CD4-positive, alpha-beta T cell treated with Interferon alpha-2 for 1 hour (primary cell): ENCODE measurements around the gene ZFAND3.

ENCODE experiments used
- DNase-seq, 2 donors: peaks; one replicate each; pipeline ENCODE4 v3.0.0-alpha.2; 2020 to 2022

ZFAND3 gene, protein sequence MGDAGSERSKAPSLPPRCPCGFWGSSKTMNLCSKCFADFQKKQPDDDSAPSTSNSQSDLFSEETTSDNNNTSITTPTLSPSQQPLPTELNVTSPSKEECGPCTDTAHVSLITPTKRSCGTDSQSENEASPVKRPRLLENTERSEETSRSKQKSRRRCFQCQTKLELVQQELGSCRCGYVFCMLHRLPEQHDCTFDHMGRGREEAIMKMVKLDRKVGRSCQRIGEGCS

DNA sequence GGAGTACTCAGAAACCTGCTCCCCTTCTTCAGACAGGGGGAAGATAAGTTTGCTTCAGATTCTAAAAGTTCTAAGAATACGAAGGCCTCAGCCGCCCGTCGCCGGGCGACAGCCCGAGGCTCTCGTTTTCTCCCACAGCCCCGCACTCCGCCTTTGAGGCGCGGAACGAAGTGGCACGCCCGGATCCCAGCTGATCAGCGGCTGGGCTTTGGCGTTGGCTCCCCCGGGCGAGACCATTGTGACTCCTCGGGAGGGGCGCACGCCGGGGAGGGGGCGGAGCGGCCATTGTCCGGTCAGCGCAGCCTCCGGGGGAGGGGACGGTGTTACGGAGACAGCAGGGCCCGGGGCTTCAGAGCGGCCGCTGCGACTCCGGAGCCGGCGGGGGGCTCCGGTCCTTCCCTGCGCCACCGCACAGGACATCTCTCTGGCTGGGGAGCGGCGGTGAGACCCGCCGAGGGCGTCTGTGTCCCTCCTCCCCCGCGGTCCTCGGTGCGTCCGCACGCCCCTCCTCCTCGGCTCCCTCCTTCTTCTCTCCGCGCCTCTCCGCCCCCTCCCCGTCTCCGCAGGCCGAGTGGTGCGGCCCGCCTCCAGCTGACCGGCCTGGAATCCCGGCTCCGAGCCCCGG is at the start of gene ZFAND3:
Gene ZFAND3, plus strand, starts transcription at position 551 of the 625 bp plus-strand sequence. CDS start 219 bp downstream, outside the sequence.
- DNase-seq = peak; percentile 93 to 95

DNA sequence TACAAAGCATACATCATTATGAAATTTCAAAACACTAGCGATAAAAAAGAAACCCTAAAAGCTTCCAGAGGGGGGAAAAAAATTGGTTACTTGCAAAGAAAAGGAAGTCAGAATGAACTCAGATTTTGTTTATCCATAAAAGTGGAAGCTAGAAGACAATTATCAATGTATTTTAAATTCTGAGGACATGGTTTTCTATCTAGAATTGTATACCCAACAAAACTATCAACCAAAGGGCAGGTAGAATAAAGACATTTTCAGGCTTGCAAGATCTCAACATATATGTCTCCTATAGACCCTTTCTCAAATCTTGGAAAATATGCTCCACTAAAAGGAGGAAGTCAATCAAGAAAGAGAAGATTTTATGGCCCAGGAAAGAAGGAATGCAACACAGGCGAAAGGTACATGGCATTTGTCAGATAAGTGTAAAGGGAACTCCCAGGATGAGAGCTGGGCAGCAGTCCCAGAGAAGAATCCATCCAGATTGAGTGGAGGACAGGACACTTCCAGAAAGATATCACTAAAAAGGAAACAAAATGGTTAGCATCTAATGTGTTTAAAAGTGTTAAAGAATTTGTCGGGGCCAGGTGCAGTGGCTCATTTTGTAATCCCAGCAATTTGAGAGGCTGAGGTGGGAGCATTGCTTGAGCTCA is 45.4 kb upstream of the ZFAND3 start:
- no peak for DNase-seq

DNA sequence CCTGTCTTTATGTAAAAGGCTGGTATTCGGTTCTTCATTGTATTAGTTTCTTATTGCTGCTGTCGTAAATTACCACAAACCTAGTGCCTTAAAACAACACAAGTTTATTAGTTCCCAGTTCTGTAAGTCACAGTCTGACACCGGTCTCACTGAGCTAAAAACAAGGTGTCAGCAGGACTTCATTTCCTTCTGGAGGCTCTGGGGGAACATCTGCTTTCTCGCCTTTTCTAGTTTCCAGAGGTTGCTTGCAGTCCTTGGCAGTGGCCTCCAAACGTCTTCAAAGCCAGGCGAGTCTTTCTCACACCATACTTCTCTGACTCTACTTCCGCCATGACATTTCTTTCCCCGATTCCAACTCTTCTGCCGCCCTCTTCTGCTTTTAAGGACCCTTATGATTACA is 43.0 kb upstream of the ZFAND3 start:
- no peak for DNase-seq

DNA sequence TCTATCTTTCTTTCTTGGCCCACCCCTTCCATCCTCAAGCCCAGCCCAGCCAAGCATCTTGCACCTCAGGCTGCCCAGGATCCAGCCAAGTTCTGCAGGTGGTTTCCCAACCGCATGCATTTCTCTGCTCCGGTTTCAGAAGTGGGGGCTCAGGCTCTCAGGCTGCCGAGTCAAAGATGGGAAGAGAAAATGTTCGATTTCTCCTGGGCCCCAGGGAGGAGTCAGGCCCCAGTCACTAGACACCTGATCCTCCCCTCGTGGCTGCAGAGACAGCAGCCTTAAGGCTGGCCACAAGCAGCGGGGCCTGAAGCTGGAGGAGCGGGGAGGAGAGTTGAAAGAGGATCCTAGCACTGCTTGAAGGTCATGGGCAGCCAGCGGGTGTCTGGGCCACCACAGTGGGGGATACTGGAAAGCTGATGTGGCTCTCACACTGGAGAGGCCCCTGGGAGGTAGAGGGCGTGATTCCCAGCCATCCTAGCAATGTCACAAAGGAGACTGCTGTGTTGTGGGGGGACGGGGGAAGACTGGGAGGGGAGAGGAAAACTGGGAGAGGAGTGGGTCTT is 42.2 kb upstream of the ZFAND3 start:
- no peak for DNase-seq

- no peak for DNase-seq
Observed at GRCh38 chr6:37779111-37779800, 40.3 kb upstream of the ZFAND3 start.

GRCh38 chr6:37779902-37780628 is 39.5 kb upstream of the ZFAND3 start:
- DNase-seq = no peak

- no peak for DNase-seq
Observed at GRCh38 chr6:37781788-37782187, 37.7 kb upstream of the ZFAND3 start.

DNA sequence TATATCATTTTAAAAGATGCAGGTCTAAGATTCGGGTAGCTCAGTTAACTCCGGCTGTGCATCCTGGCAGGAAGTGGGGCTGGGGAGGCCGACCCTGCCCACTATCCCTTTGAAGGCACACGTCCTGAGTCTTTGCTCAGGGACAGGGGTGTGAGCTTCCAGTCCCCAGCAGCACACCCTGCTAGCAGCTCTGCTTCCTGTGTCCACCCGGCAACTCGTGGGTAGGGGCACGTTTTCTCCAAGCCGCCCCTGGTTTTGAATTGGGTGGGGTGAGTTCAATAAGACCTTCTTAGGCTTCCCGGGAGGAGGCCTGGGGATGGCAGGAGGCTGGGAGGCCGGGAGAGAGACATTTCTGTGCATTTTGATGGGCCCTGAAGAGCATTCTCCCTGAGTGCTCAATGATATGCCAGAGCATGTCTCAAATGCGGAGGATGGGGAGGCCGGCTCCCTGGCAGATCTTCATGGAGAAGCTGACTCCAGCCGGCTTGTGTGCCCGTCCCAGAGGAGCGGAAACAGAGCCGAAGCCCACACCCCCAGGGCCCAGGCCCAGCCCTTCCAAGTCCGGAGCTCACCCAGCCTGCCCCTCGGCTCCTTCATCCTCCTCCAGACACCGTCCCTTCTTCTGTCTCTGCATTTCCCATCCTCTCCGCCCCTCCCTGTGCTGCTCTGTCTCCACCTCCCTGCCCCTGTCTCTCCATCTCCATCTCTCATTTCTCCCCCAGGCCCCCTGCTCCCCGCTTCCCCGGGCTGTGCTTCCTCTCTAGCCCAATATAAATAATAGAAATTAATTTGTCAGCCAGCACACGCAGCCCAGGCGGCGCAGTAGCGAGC is 36.3 kb upstream of the ZFAND3 start:
- no peak for DNase-seq

DNA sequence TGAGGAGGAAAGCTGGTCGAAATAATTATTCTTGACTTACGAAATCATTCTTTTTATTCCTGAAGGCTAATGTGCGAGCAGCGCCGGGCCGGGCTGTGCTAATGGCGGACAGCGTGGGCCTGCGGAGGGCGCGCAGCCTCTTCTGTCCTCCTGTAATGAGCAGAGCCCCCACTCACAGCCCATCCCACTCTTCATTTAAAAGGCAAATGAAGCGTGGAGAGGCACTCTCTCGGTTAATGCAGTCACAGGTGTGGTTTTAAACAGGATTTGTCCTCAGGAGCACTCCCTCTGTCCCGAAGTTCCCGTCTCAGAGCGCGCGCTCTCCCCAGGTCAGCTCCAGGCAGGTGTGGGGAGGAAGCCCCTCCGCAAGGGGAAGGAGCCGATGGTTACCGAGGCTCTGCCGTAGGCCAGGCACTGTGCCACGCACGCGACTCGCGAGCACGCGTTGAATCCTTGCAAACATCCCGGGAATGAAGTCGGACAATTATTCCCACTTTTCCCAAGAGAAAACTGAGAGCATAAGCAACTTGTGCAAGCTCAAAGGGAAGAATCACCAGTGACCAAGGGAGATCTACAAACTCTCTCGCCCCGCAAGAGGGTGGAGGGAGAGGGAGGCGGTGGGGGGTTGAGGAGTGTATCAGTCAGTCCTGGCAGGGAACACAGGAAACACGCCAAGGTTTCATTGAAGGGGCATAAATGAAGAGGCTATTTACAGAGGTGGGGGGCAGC is 35.5 kb upstream of the ZFAND3 start:
- DNase-seq = no peak

- DNase-seq = no peak
Observed at GRCh38 chr6:37784585-37784967, 35.0 kb upstream of the ZFAND3 start.

GRCh38 chr6:37785002-37785662 is 34.4 kb upstream of the ZFAND3 start:
- DNase-seq = no peak

- no peak for DNase-seq
Observed at GRCh38 chr6:37785663-37786270, 33.8 kb upstream of the ZFAND3 start.

- no peak for DNase-seq
Observed at GRCh38 chr6:37787216-37787615, 32.3 kb upstream of the ZFAND3 start.

GRCh38 chr6:37788259-37788658 is 31.3 kb upstream of the ZFAND3 start:
- no peak for DNase-seq

DNA sequence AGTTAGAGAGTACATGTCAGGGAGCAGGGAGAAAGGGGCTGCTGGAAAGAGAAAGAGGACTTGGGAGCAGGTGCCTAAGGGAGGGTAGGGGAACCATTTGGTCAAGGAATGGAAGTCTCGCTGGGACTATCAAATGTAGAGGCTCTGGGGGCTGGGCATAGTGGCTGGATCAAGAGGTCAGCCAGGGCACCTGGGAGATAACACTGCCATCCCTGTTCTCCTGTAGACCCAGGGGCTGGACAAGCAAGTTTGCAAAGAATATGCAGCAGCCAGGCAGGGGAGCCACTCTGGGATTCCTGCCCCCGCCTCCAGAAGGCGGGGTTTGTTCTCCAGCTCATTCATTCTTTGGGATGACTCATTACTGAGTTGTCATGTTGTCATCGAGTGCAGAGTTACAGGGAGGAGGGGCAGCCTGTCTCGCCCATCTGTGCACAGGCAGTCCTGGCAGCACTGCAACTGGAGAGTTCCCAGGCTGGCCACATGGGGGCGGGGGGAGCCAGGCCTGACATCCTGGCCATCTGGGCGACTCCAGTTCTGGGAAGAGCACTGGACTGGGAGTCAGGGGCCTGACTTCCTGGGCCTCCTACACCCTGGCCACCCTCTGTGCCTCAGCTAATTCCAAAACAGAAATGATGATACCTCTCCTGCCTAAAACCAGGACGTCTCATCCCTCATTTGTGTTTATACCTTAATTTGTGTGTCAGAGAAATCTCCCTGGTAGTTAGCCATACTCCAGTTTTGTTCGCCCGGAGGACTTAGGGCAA is 28.2 kb upstream of the ZFAND3 start:
- DNase-seq = peak; percentile 75 to 82

DNA sequence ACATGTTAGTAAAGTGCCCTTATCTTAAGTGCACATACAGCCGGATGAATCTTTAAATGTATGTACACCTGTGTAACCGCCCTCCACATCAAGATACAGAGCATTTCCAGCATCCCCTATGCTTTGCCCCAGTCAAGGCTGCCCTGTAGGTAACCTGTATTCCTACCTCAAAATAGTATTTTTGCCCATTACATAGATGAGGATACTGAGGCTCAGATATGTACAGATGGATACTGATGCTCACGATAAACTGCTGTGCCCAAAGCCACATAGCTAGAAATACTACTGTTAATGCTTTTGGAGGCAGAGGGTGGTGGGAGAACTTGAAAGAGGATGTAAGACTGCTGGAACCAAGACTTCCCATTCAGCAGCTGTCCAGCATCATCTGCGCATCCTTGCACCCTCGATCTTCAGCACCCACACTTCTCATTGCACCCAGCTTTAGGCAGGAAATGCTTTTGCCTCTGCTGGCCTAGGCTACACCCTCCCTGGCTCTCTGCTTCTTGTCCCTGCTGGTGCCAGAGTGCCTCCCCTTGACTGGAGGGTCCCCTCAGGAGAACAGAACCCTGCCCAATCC is 27.0 kb upstream of the ZFAND3 start:
- no peak for DNase-seq

DNA sequence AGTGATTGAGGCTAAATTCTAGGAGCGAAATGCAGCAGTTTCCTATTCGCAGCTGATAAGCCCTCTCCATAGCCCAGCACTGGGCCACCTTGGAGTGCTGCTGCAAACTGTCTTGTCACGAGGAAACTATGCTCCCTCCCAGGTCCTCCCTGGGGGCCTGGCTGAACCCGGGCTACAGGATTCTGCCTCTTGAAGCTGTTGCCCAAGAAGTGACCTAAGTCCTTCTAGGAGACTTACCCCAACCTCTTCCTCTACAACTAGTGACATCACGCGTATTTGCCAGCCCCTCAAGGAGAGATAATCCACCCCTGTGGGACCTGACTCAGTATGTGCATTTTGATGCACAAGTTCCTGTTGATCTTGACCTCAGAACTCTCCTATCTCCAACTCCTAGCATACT is 26.5 kb upstream of the ZFAND3 start:
- DNase-seq = no peak

DNA sequence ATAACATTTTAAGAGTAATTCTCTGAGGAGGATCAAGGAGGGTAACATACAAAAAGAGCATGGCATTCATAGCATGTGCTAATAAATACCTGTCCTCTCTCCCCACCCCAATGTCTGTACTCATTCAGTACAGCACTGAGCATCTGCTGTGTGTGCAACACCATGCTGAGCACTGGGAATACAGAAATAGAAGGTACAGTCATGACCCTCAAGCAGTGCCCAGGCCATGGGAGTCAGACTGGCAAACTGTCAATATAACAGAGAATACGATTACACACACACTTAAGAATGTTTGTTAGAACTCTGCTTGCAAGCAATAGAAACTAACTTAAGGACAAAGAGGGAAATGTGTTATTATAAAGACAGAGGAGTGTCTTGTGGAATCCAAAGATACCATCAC is 24.7 kb upstream of the ZFAND3 start:
- no peak for DNase-seq
